SK-N-SH (cell line): Measurements from ENCODE around the gene MRPS11. TPM values are rescaled to one million over a fixed set of nuclear protein-coding genes. Genes with fewer than 3 reads are reported as not detected.
"Not testable (repeated sequence)": the region's sequence is repeated elsewhere in the genome, so short reads cannot be mapped to it uniquely, and the experiment has no call there.

ENCODE experiments used
- CTCF ChIA-PET: fragments of 300-600, 350-600 bp; formaldehyde crosslinking; extraction: SDS; loops from one replicate; lab custom pipeline; 2021; lab: Yijun Ruan, JAX
- POLR2A ChIA-PET: fragments of 350-600 bp; sonication (Branson Sonifier 250); formaldehyde crosslinking; extraction: SDS; loops from one replicate; lab custom pipeline; 2020; ENCODE audit warnings: antibody characterized with exemption, inconsistent platforms; lab: Yijun Ruan, JAX
- DNase-seq: peaks from one replicate; pipeline ENCODE4 v3.0.0; 2012
- H2AFZ ChIP-seq: fragments of 200-600 bp; sonication (generic); 2 replicates; pipeline ENCODE4 v1.8.1; 2016; ENCODE audit warnings: antibody characterized with exemption, mild to moderate bottlenecking, low read depth
- H3F3A ChIP-seq: fragments of 200-600 bp; sonication (generic); replicated peaks from 2 replicates; pipeline ENCODE3; 2016; ENCODE audit warnings: antibody characterized with exemption, mild to moderate bottlenecking; ENCODE audit not compliant: insufficient read depth
- H3K27ac ChIP-seq, 2 experiments: fragments of 200-500 bp in 1 of 2; fragments of 200-600 bp in 1 of 2; sonication (Bioruptor generic) in 1 of 2; sonication (generic), shearing (Covaris generic) in 1 of 2; 2 replicates each; pipeline versions ENCODE4 v1.5.1 to v1.6.1; 2014 to 2016; ENCODE audit warnings: low read depth in 2 of 2, inconsistent platforms in 1 of 2, low read length in 1 of 2, mild to moderate bottlenecking in 1 of 2, mixed read lengths in 1 of 2
- H3K27me3 ChIP-seq: fragments of 200-600 bp; sonication (generic), shearing (Covaris generic); 2 replicates; pipeline ENCODE4 v1.6.1; 2016; ENCODE audit warnings: mixed run types; ENCODE audit not compliant: insufficient read depth
- H3K36me3 ChIP-seq, 2 experiments: fragments of 200-500 bp in 1 of 2; fragments of 200-600 bp in 1 of 2; sonication (Bioruptor generic) in 1 of 2; sonication (generic) in 1 of 2; replicated peaks in 1 of 2; 2 replicates each; pipeline versions ENCODE3 to v1.5.1; 2014 to 2016; ENCODE audit warnings: low read length in 1 of 2, mild to moderate bottlenecking in 1 of 2; ENCODE audit not compliant: insufficient read depth in 2 of 2, control insufficient read depth in 1 of 2
- H3K4me1 ChIP-seq, 2 experiments: fragments of 200-500 bp in 1 of 2; fragments of 200-600 bp in 1 of 2; sonication (Bioruptor generic) in 1 of 2; sonication (generic), shearing (Covaris generic) in 1 of 2; 2 replicates each; pipeline versions ENCODE4 v1.5.1 to v1.6.1; 2014 to 2016; ENCODE audit warnings: low read depth in 1 of 2, low read length in 1 of 2, mixed run types in 1 of 2; ENCODE audit not compliant: insufficient read depth in 2 of 2, control insufficient read depth in 1 of 2
- H3K4me2 ChIP-seq: fragments of 200-600 bp; sonication (generic), shearing (Covaris generic); 2 replicates; pipeline ENCODE4 v1.6.1; 2017; ENCODE audit warnings: mixed run types
- H3K4me3 ChIP-seq, 2 experiments: fragments of 200-500 bp in 1 of 2; fragments of 200-600 bp in 1 of 2; sonication (Bioruptor generic) in 1 of 2; sonication (generic), shearing (Covaris generic) in 1 of 2; 2 replicates each; pipeline versions ENCODE4 v1.5.1 to v1.8.1; 2014 to 2016; ENCODE audit warnings: low read depth in 2 of 2, inconsistent platforms in 1 of 2, low read length in 1 of 2, mild to moderate bottlenecking in 1 of 2, mixed read lengths in 1 of 2, moderate library complexity in 1 of 2
- H3K79me2 ChIP-seq: fragments of 200-600 bp; sonication (generic); 2 replicates; pipeline ENCODE4 v1.8.1; 2017; ENCODE audit warnings: mild to moderate bottlenecking; ENCODE audit not compliant: insufficient read depth
- H3K9ac ChIP-seq: fragments of 200-600 bp; sonication (generic); 2 replicates; pipeline ENCODE4 v1.6.1; 2017; ENCODE audit warnings: mixed run types
- H3K9me2 ChIP-seq: fragments of 200-600 bp; sonication (generic); 2 replicates; pipeline ENCODE4 v1.6.1; 2017; ENCODE audit warnings: mixed run types
- H3K9me3 ChIP-seq: fragments of 200-600 bp; sonication (generic); 2 replicates; pipeline ENCODE4 v1.6.1; 2017; ENCODE audit warnings: mixed run types, mild to moderate bottlenecking, moderate library complexity
- H4K20me1 ChIP-seq: fragments of 200-600 bp; sonication (generic); 2 replicates; pipeline ENCODE4 v1.6.1; 2017; ENCODE audit warnings: mild to moderate bottlenecking, mixed run types; ENCODE audit not compliant: insufficient read depth
- GATA2 ChIP-seq: sonication (generic); formaldehyde crosslinking; IDR thresholded peaks from 2 replicates; pipeline ENCODE4 v1.5.0; 2020; ENCODE audit warnings: mild to moderate bottlenecking, missing genetic modification reagents
- IRF3 ChIP-seq: fragments of 150-350 bp; IDR thresholded peaks from 2 replicates; pipeline ENCODE4 v1.6.1; 2016; ENCODE audit warnings: mild to moderate bottlenecking, low read depth, low read length
- RXRA ChIP-seq: IDR thresholded peaks from 2 replicates; pipeline ENCODE4 v1.4.0; 2012; ENCODE audit warnings: low read depth, mild to moderate bottlenecking, borderline replicate concordance
- USF2 ChIP-seq: fragments of 150-350 bp; IDR thresholded peaks from 2 replicates; pipeline ENCODE4 v1.6.1; 2017; ENCODE audit warnings: antibody characterized with exemption, low read length, low read depth, borderline replicate concordance
- YY1 ChIP-seq: IDR thresholded peaks from 2 replicates; pipeline ENCODE4 v1.4.0; 2012; ENCODE audit warnings: low read depth, mild to moderate bottlenecking
- ZBTB33 ChIP-seq: IDR thresholded peaks from 2 replicates; pipeline ENCODE4 v1.4.0; 2012; ENCODE audit warnings: low read depth, borderline replicate concordance
- WGBS: methylation state at CpG from one replicate; pipeline ENCODE4 v1.1.6; 2017; ENCODE audit warnings: low lambda C conversion rate; 5-methylcytosine and 5-hydroxymethylcytosine counted together
- polyA plus RNA-seq, 3 experiments: library from polyadenylated mRNA; depleted of rRNA; stranded (reverse); fragments of >200 nt; gene quantifications; 2 replicates each; pipeline ENCODE4 v1.2.3, GENCODE V29; 2012

MRPS11 gene
- polyA plus RNA-seq, 1 of the 3 experiments (the other 2 are of a cell fraction): 101 TPM

- Histone ChIP-seq H3K4me3 (no peak overlapping the region), H3K4me2 (no peak overlapping the region), H3K27me3 (no peaks in the 10 kb centered on the region), H2AFZ (no peak overlapping the region), H3K4me1 (peaks cover 0 to 12% of the 10 kb centered on the region in 2 experiments; a peak in 2 of 4 replicates), H4K20me1 (no peaks in the 10 kb centered on the region), H3K9me2 (no peaks in the 10 kb centered on the region), H3K27ac (no peak overlapping the region), H3K79me2 (no peaks in the 10 kb centered on the region), H3K9ac (no peak overlapping the region), H3K36me3 (no peaks in the 10 kb centered on the region), H3K9me3 (no peaks in the 10 kb centered on the region), H3F3A (no peaks in the 10 kb centered on the region)
- DNase-seq: no peak
- ChIA-PET CTCF (interaction anchor here (1.1 to 3.4 kb wide), 2 partner anchors 17 to 159 kb away, joined by 4 to 18 read pairs; no protein-coding TSS in a partner anchor), POLR2A (no interaction called here)
- TF ChIP-seq USF2 (no peak), ZBTB33 (no peak), YY1 (no peak), GATA2 (CRISPR knock-in tag) (no peak), IRF3 (no peak), RXRA (no peak)
- 54% methylated on average over 7 of the region's 7 CpGs for WGBS
Measured at GRCh38 chr15:88433046-88433685, 34.3 kb upstream of the MRPS11 start.

- H3K27me3 ChIP-seq, DNase-seq, H3F3A ChIP-seq, POLR2A ChIA-PET, H3K79me2 ChIP-seq, H3K4me1 ChIP-seq, H2AFZ ChIP-seq, H4K20me1 ChIP-seq, H3K9me3 ChIP-seq, H3K4me2 ChIP-seq, H3K9me2 ChIP-seq, H3K9ac ChIP-seq, H3K4me3 ChIP-seq, H3K36me3 ChIP-seq, H3K27ac ChIP-seq: not testable (repeated sequence)
- WGBS: 72% methylated on average over 5 of the region's 5 CpGs
- CTCF ChIA-PET: interaction anchor here (3.4 kb wide), 1 partner anchor 16 kb away, joined by 18 read pairs; no protein-coding TSS in a partner anchor
Measured at GRCh38 chr15:88434106-88434505, 33.4 kb upstream of the MRPS11 start.
